ENCODE results near the gene PES1.
A peak's percentile ranks its signal among the peaks of the same experiment; 100 is the strongest.
"Not testable (repeated sequence)": the region's sequence is repeated elsewhere in the genome, so short reads cannot be mapped to it uniquely, and the experiment has no call there.

The PES1 gene

GRCh38 chr22:30619909-30620308 is 28.2 kb upstream of the PES1 start:
- H3K27ac ChIP-seq (ENCODE audit: insufficient read depth in 1 of 2, low read depth in 1 of 2, low read length in 2 of 2, poor library complexity in 1 of 2, severe bottlenecking in 2 of 2); H3K4me1 ChIP-seq (ENCODE audit: control extremely low read depth in 1 of 4, control insufficient read depth in 4 of 4, insufficient read depth in 4 of 4, low read length in 3 of 4); H3K9me3 ChIP-seq (ENCODE audit: control extremely low read depth in 1 of 5, control insufficient read depth in 4 of 5, insufficient read depth in 2 of 5, low read depth in 1 of 5, low read length in 4 of 5); DNase-seq; H3K36me3 ChIP-seq (ENCODE audit: control insufficient read depth in 4 of 4, insufficient read depth in 4 of 4, low read length in 3 of 4); POLR2A ChIA-PET; H3K27me3 ChIP-seq (replicated peaks in 2 of 5; ENCODE audit: control insufficient read depth in 4 of 5, insufficient read depth in 5 of 5, low read length in 4 of 5); H3K4me3 ChIP-seq (ENCODE audit: control insufficient read depth in 1 of 7, extremely low read depth in 1 of 7, insufficient read depth in 4 of 7, low read depth in 2 of 7, low read length in 6 of 7): not testable (repeated sequence)
- WGBS (ENCODE audit: insufficient coverage): 100% methylated on average over 3 of the region's 6 CpGs
- CTCF ChIA-PET: interaction anchor here (0.6 to 3.3 kb wide), 5 partner anchors 9 to 136 kb away, joined by 3 to 10 read pairs (median 3); no protein-coding TSS in a partner anchor

GRCh38 chr22:30617819-30618218 is 26.1 kb upstream of the PES1 start:
- WGBS (ENCODE audit: insufficient coverage): 93% methylated on average over 3 of the region's 6 CpGs
- no peak for DNase-seq

GRCh38 chr22:30615543-30615954 is 23.8 kb upstream of the PES1 start:
- no peak overlapping the region for H3K27ac ChIP-seq (ENCODE audit: insufficient read depth in 1 of 2, low read depth in 1 of 2, low read length in 2 of 2, poor library complexity in 1 of 2, severe bottlenecking in 2 of 2)
- H3K9me3 ChIP-seq (ENCODE audit: control extremely low read depth in 1 of 5, control insufficient read depth in 4 of 5, insufficient read depth in 2 of 5, low read depth in 1 of 5, low read length in 4 of 5): no peaks in the 10 kb centered on the region
- H3K27me3 ChIP-seq (replicated peaks in 2 of 5; ENCODE audit: control insufficient read depth in 4 of 5, insufficient read depth in 5 of 5, low read length in 4 of 5): no peaks in the 10 kb centered on the region
- peak in 1 of 3 donors; percentile 14 for DNase-seq
- ChIA-PET POLR2A (no interaction called here), CTCF (interaction anchor here (1.2 to 2.1 kb wide), 2 partner anchors 10 to 11 kb away, joined by 3 to 6 read pairs; no protein-coding TSS in a partner anchor)
- H3K4me1 ChIP-seq (ENCODE audit: control extremely low read depth in 1 of 4, control insufficient read depth in 4 of 4, insufficient read depth in 4 of 4, low read length in 3 of 4): peaks cover 0 to 1% (median 0%) of the 10 kb centered on the region in 4 experiments
- 97% methylated on average over 7 of the region's 7 CpGs for WGBS (ENCODE audit: insufficient coverage)
- H3K4me3 ChIP-seq (ENCODE audit: control insufficient read depth in 1 of 7, extremely low read depth in 1 of 7, insufficient read depth in 4 of 7, low read depth in 2 of 7, low read length in 6 of 7): no peak overlapping the region
- no peaks in the 10 kb centered on the region for H3K36me3 ChIP-seq (ENCODE audit: control insufficient read depth in 4 of 4, insufficient read depth in 4 of 4, low read length in 3 of 4)

More at GRCh38 chr22:30617819-30618218, 26.1 kb upstream of the PES1 start:
- no peaks in the 10 kb centered on the region for H3K4me1 ChIP-seq (ENCODE audit: control extremely low read depth in 1 of 4, control insufficient read depth in 4 of 4, insufficient read depth in 4 of 4, low read length in 3 of 4)
- POLR2A ChIA-PET: interaction anchor here (0.9 kb wide), 1 partner anchor 11 kb away, joined by 3 read pairs; the partner anchor contains the start of gene TCN2
- CTCF ChIA-PET: no interaction called here
- H3K4me3 ChIP-seq (ENCODE audit: control insufficient read depth in 1 of 7, extremely low read depth in 1 of 7, insufficient read depth in 4 of 7, low read depth in 2 of 7, low read length in 6 of 7): no peak overlapping the region
- H3K27me3 ChIP-seq (replicated peaks in 2 of 5; ENCODE audit: control insufficient read depth in 4 of 5, insufficient read depth in 5 of 5, low read length in 4 of 5): no peaks in the 10 kb centered on the region
- H3K36me3 ChIP-seq (ENCODE audit: control insufficient read depth in 4 of 4, insufficient read depth in 4 of 4, low read length in 3 of 4): no peaks in the 10 kb centered on the region
- H3K9me3 ChIP-seq (ENCODE audit: control extremely low read depth in 1 of 5, control insufficient read depth in 4 of 5, insufficient read depth in 2 of 5, low read depth in 1 of 5, low read length in 4 of 5): no peaks in the 10 kb centered on the region
- H3K27ac ChIP-seq (ENCODE audit: insufficient read depth in 1 of 2, low read depth in 1 of 2, low read length in 2 of 2, poor library complexity in 1 of 2, severe bottlenecking in 2 of 2): no peak overlapping the region

- Histone ChIP-seq H3K36me3 (ENCODE audit: control insufficient read depth in 4 of 4, insufficient read depth in 4 of 4, low read length in 3 of 4) (no peaks in the 10 kb centered on the region), H3K27ac (ENCODE audit: insufficient read depth in 1 of 2, low read depth in 1 of 2, low read length in 2 of 2, poor library complexity in 1 of 2, severe bottlenecking in 2 of 2) (no peak overlapping the region), H3K27me3 (replicated peaks in 2 of 5; ENCODE audit: control insufficient read depth in 4 of 5, insufficient read depth in 5 of 5, low read length in 4 of 5) (no peaks in the 10 kb centered on the region), H3K9me3 (ENCODE audit: control extremely low read depth in 1 of 5, control insufficient read depth in 4 of 5, insufficient read depth in 2 of 5, low read depth in 1 of 5, low read length in 4 of 5) (no peaks in the 10 kb centered on the region), H3K4me1 (ENCODE audit: control extremely low read depth in 1 of 4, control insufficient read depth in 4 of 4, insufficient read depth in 4 of 4, low read length in 3 of 4) (peaks cover 0 to 8% (median 4%) of the 10 kb centered on the region in 4 experiments), H3K4me3 (ENCODE audit: control insufficient read depth in 1 of 7, extremely low read depth in 1 of 7, insufficient read depth in 4 of 7, low read depth in 2 of 7, low read length in 6 of 7) (no peak overlapping the region)
- CTCF ChIA-PET: interaction anchor here (0.9 to 2.1 kb wide), 3 partner anchors 9 to 20 kb away, joined by 3 to 6 read pairs (median 3); partner anchors contain the start of gene SLC35E4
- DNase-seq: no peak
- POLR2A ChIA-PET: no interaction called here
Measured at GRCh38 chr22:30614879-30615278, 23.2 kb upstream of the PES1 start.

GRCh38 chr22:30614268-30614667 is 22.6 kb upstream of the PES1 start:
- no peak overlapping the region for H3K27ac ChIP-seq (ENCODE audit: insufficient read depth in 1 of 2, low read depth in 1 of 2, low read length in 2 of 2, poor library complexity in 1 of 2, severe bottlenecking in 2 of 2)
- no peaks in the 10 kb centered on the region for H3K27me3 ChIP-seq (replicated peaks in 2 of 5; ENCODE audit: control insufficient read depth in 4 of 5, insufficient read depth in 5 of 5, low read length in 4 of 5)
- peaks cover 0 to 14% (median 10%) of the 10 kb centered on the region in 4 experiments for H3K4me1 ChIP-seq (ENCODE audit: control extremely low read depth in 1 of 4, control insufficient read depth in 4 of 4, insufficient read depth in 4 of 4, low read length in 3 of 4)
- DNase-seq: no peak
- POLR2A ChIA-PET: no interaction called here
- H3K4me3 ChIP-seq (ENCODE audit: control insufficient read depth in 1 of 7, extremely low read depth in 1 of 7, insufficient read depth in 4 of 7, low read depth in 2 of 7, low read length in 6 of 7): no peak overlapping the region
- no peaks in the 10 kb centered on the region for H3K9me3 ChIP-seq (ENCODE audit: control extremely low read depth in 1 of 5, control insufficient read depth in 4 of 5, insufficient read depth in 2 of 5, low read depth in 1 of 5, low read length in 4 of 5)
- H3K36me3 ChIP-seq (ENCODE audit: control insufficient read depth in 4 of 4, insufficient read depth in 4 of 4, low read length in 3 of 4): no peaks in the 10 kb centered on the region
- 100% methylated on average over 2 of the region's 7 CpGs for WGBS (ENCODE audit: insufficient coverage)
- CTCF ChIA-PET: interaction anchor here (0.9 to 2.1 kb wide), 3 partner anchors 8 to 21 kb away, joined by 3 to 6 read pairs (median 3); partner anchors contain the start of gene SLC35E4

- 97% methylated on average over 8 of the region's 8 CpGs for WGBS (ENCODE audit: insufficient coverage)
Measured at GRCh38 chr22:30612789-30613188, 21.1 kb upstream of the PES1 start.

GRCh38 chr22:30611197-30611596 is 19.5 kb upstream of the PES1 start:
- 100% methylated on average over 3 of the region's 3 CpGs for WGBS (ENCODE audit: insufficient coverage)
- ChIA-PET CTCF (interaction anchor here (0.7 kb wide), 1 partner anchor 18 kb away, joined by 3 read pairs; no protein-coding TSS in a partner anchor), POLR2A (no interaction called here)
- Histone ChIP-seq H3K27ac (ENCODE audit: insufficient read depth in 1 of 2, low read depth in 1 of 2, low read length in 2 of 2, poor library complexity in 1 of 2, severe bottlenecking in 2 of 2) (no peak overlapping the region), H3K36me3 (ENCODE audit: control insufficient read depth in 4 of 4, insufficient read depth in 4 of 4, low read length in 3 of 4) (no peaks in the 10 kb centered on the region), H3K4me3 (ENCODE audit: control insufficient read depth in 1 of 7, extremely low read depth in 1 of 7, insufficient read depth in 4 of 7, low read depth in 2 of 7, low read length in 6 of 7) (no peak overlapping the region), H3K4me1 (ENCODE audit: control extremely low read depth in 1 of 4, control insufficient read depth in 4 of 4, insufficient read depth in 4 of 4, low read length in 3 of 4) (peaks cover 2 to 44% (median 37%) of the 10 kb centered on the region in 4 experiments), H3K9me3 (ENCODE audit: control extremely low read depth in 1 of 5, control insufficient read depth in 4 of 5, insufficient read depth in 2 of 5, low read depth in 1 of 5, low read length in 4 of 5) (no peaks in the 10 kb centered on the region), H3K27me3 (replicated peaks in 2 of 5; ENCODE audit: control insufficient read depth in 4 of 5, insufficient read depth in 5 of 5, low read length in 4 of 5) (no peaks in the 10 kb centered on the region)
- DNase-seq: no peak

More at GRCh38 chr22:30612789-30613188, 21.1 kb upstream of the PES1 start:
- Histone ChIP-seq H3K4me1 (ENCODE audit: control extremely low read depth in 1 of 4, control insufficient read depth in 4 of 4, insufficient read depth in 4 of 4, low read length in 3 of 4) (peaks cover 2 to 29% (median 25%) of the 10 kb centered on the region in 4 experiments), H3K27me3 (replicated peaks in 2 of 5; ENCODE audit: control insufficient read depth in 4 of 5, insufficient read depth in 5 of 5, low read length in 4 of 5) (no peaks in the 10 kb centered on the region), H3K36me3 (ENCODE audit: control insufficient read depth in 4 of 4, insufficient read depth in 4 of 4, low read length in 3 of 4) (no peaks in the 10 kb centered on the region), H3K27ac (ENCODE audit: insufficient read depth in 1 of 2, low read depth in 1 of 2, low read length in 2 of 2, poor library complexity in 1 of 2, severe bottlenecking in 2 of 2) (no peak overlapping the region), H3K4me3 (ENCODE audit: control insufficient read depth in 1 of 7, extremely low read depth in 1 of 7, insufficient read depth in 4 of 7, low read depth in 2 of 7, low read length in 6 of 7) (no peak overlapping the region), H3K9me3 (ENCODE audit: control extremely low read depth in 1 of 5, control insufficient read depth in 4 of 5, insufficient read depth in 2 of 5, low read depth in 1 of 5, low read length in 4 of 5) (no peaks in the 10 kb centered on the region)
- ChIA-PET CTCF (interaction anchor here (0.6 to 1.1 kb wide), 2 partner anchors 11 to 595 kb away, joined by 3 read pairs; no protein-coding TSS in a partner anchor), POLR2A (no interaction called here)
- DNase-seq: no peak
